Measurements from ENCODE around the gene CLCN7.
A peak's percentile ranks its signal among the peaks of the same experiment; 100 is the strongest.

The CLCN7 gene

DNA sequence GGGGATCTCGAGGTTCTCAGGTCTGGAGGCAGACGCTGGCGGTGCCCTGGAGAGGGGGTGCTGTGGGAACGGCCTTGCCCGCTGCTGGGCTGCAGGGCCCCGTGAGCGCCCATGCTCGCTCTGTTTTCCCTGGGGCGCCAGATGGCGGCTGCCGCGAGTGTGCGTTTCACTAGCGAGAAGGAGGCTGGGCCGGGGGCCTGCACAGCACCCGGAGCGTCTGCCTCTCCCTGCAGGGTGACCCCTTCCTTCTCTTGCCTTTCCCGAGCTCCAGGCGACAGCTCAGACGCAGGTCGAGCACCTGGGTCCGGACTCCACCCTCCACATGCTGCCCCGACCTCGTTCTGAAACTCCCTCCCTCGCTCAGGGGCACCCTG lies 21.0 kb upstream of the CLCN7 start:
- Histone ChIP-seq H3K14ac (ENCODE audit: low read length) (no peak overlapping the region), H2BK12ac (ENCODE audit: low read length) (no peak overlapping the region), H3K4me2 (ENCODE audit: insufficient read depth, low read length, poor library complexity, severe bottlenecking) (no peak overlapping the region), H2BK5ac (ENCODE audit: low read length) (no peak overlapping the region), H3K4me3 (ENCODE audit: low read length in 2 of 2) (no peak overlapping the region), H2AFZ (ENCODE audit: low read length) (no peak overlapping the region), H3K79me1 (ENCODE audit: low read depth, low read length) (peaks cover 25% of the 10 kb centered on the region), H3K9ac (ENCODE audit: low read depth, low read length, poor library complexity) (peak overlapping the region; percentile 3), H3K27me3 (ENCODE audit: control insufficient read depth in 3 of 3, insufficient read depth in 3 of 3, low read depth in 1 of 3, low read length in 3 of 3) (no peaks in the 10 kb centered on the region), H4K91ac (ENCODE audit: low read depth, low read length, poor library complexity) (no peak overlapping the region), H3K4ac (ENCODE audit: low read length) (no peak overlapping the region), H3K9me3 (replicated peaks in 1 of 2; ENCODE audit: control insufficient read depth in 2 of 2, insufficient read depth in 1 of 2, low read depth in 1 of 2, low read length in 2 of 2) (no peaks in the 10 kb centered on the region), H3K4me1 (ENCODE audit: control insufficient read depth in 2 of 2, insufficient read depth in 1 of 2, low read depth in 1 of 2, low read length in 2 of 2) (peaks cover 10 to 11% of the 10 kb centered on the region in 2 donors), H2AK5ac (ENCODE audit: low read depth, low read length) (no peak overlapping the region), H2BK15ac (ENCODE audit: low read length) (no peak overlapping the region), H4K8ac (ENCODE audit: low read depth, low read length) (no peak overlapping the region), H3K18ac (ENCODE audit: low read length) (no peak overlapping the region), H3K23ac (ENCODE audit: low read depth, low read length, poor library complexity) (peak overlapping the region; percentile 65), H3K27ac (replicated peaks; ENCODE audit: low read length) (no peak overlapping the region), H3K36me3 (replicated peaks in 1 of 2; ENCODE audit: control insufficient read depth in 2 of 2, insufficient read depth in 2 of 2, low read length in 2 of 2) (peaks cover 33 to 67% of the 10 kb centered on the region in 2 donors), H2BK120ac (ENCODE audit: low read depth, low read length) (no peak overlapping the region)
- no peak for DNase-seq (ENCODE audit: low spot score)
- no CpG with 5 or more reads among the region's 25 CpGs for WGBS, 2 donors (ENCODE audit: extremely low coverage in 2 of 2, insufficient read length in 2 of 2, insufficient replicate concordance in 1 of 2)

DNA sequence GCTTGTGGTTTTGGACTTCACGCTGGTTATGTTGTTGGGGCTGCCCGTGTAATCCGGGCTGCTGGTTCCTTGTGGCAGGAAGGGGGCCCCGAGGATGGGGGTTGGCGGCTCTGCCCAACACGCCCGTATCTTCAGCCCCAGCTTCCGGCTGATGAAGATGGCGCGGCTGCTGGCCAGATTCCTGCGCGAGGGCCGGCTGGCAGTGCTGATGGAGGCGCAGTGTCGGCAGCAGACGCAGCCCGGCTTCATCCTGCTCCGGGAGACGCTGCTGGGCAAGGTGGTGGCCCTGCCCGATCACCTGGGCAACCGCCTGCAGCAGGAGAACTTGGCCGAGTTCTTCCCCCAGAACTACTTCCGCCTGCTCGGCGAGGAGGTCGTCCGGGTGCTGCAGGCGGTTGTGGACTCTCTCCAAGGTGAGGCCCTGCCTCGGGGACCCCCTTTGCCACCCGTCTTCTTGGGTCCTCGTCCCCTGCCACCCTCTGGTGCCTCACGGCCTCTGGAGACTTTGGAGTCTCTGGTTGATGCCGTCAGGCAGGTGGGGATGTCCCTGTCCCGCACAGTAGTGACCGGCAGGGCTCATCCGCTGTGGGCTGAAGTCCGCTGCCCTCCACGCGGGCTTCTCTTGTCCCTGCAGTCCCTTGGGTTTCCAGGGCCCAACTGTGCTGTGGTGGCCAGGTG lies 20.5 kb upstream of the CLCN7 start:
- Histone ChIP-seq H4K91ac (ENCODE audit: low read depth, low read length, poor library complexity) (no peak overlapping the region), H3K4me3 (ENCODE audit: low read length in 2 of 2) (no peak overlapping the region), H2AFZ (ENCODE audit: low read length) (no peak overlapping the region), H3K23ac (ENCODE audit: low read depth, low read length, poor library complexity) (peak overlapping the region; percentile 65), H3K14ac (ENCODE audit: low read length) (no peak overlapping the region), H3K9me3 (replicated peaks in 1 of 2; ENCODE audit: control insufficient read depth in 2 of 2, insufficient read depth in 1 of 2, low read depth in 1 of 2, low read length in 2 of 2) (no peaks in the 10 kb centered on the region), H3K36me3 (replicated peaks in 1 of 2; ENCODE audit: control insufficient read depth in 2 of 2, insufficient read depth in 2 of 2, low read length in 2 of 2) (peaks cover 32 to 62% of the 10 kb centered on the region in 2 donors), H2BK12ac (ENCODE audit: low read length) (no peak overlapping the region), H3K79me1 (ENCODE audit: low read depth, low read length) (peaks cover 25% of the 10 kb centered on the region), H3K4me2 (ENCODE audit: insufficient read depth, low read length, poor library complexity, severe bottlenecking) (no peak overlapping the region), H2BK120ac (ENCODE audit: low read depth, low read length) (no peak overlapping the region), H3K4ac (ENCODE audit: low read length) (no peak overlapping the region), H3K4me1 (ENCODE audit: control insufficient read depth in 2 of 2, insufficient read depth in 1 of 2, low read depth in 1 of 2, low read length in 2 of 2) (peaks cover 10 to 11% of the 10 kb centered on the region in 2 donors), H3K27ac (replicated peaks; ENCODE audit: low read length) (no peak overlapping the region), H3K9ac (ENCODE audit: low read depth, low read length, poor library complexity) (no peak overlapping the region), H3K27me3 (ENCODE audit: control insufficient read depth in 3 of 3, insufficient read depth in 3 of 3, low read depth in 1 of 3, low read length in 3 of 3) (no peaks in the 10 kb centered on the region), H2BK5ac (ENCODE audit: low read length) (no peak overlapping the region), H4K8ac (ENCODE audit: low read depth, low read length) (no peak overlapping the region), H2AK5ac (ENCODE audit: low read depth, low read length) (no peak overlapping the region), H2BK15ac (ENCODE audit: low read length) (no peak overlapping the region), H3K18ac (ENCODE audit: low read length) (no peak overlapping the region)
- WGBS, 2 donors (ENCODE audit: extremely low coverage in 2 of 2, insufficient read length in 2 of 2, insufficient replicate concordance in 1 of 2): no CpG with 5 or more reads among the region's 39 CpGs
- DNase-seq (ENCODE audit: low spot score): no peak

DNA sequence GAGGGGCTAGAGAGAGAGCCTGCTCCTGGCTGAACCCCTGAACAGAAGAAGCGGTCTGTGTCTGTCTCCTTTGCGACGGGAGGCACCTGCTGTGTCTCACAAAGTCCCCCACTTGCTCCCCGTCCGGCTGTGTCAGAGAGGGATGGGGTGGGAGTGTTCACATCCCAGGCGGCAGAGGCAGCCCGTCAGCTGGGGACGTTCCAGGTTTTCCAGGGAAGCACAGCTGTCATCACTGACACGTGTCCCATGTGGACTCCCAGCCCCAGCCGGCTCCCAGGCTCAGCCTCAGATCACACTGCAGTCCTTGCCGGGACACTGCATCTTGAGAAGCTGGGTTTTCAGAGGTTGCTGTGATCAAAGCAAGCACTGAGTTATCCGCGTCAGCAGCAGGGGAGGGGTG lies 19.9 kb upstream of the CLCN7 start:
- no peak overlapping the region for H3K27ac ChIP-seq (replicated peaks; ENCODE audit: low read length)
- H2BK120ac ChIP-seq (ENCODE audit: low read depth, low read length): no peak overlapping the region
- H3K36me3 ChIP-seq (replicated peaks in 1 of 2; ENCODE audit: control insufficient read depth in 2 of 2, insufficient read depth in 2 of 2, low read length in 2 of 2): peaks cover 27 to 55% of the 10 kb centered on the region in 2 donors
- peaks cover 20% of the 10 kb centered on the region for H3K79me1 ChIP-seq (ENCODE audit: low read depth, low read length)
- H3K18ac ChIP-seq (ENCODE audit: low read length): no peak overlapping the region
- no peak overlapping the region for H2AFZ ChIP-seq (ENCODE audit: low read length)
- H3K14ac ChIP-seq (ENCODE audit: low read length): no peak overlapping the region
- H2BK15ac ChIP-seq (ENCODE audit: low read length): no peak overlapping the region
- H4K8ac ChIP-seq (ENCODE audit: low read depth, low read length): no peak overlapping the region
- no CpG with 5 or more reads among the region's 13 CpGs for WGBS, 2 donors (ENCODE audit: extremely low coverage in 2 of 2, insufficient read length in 2 of 2, insufficient replicate concordance in 1 of 2)
- H4K91ac ChIP-seq (ENCODE audit: low read depth, low read length, poor library complexity): no peak overlapping the region
- peaks cover 10 to 11% of the 10 kb centered on the region in 2 donors for H3K4me1 ChIP-seq (ENCODE audit: control insufficient read depth in 2 of 2, insufficient read depth in 1 of 2, low read depth in 1 of 2, low read length in 2 of 2)
- no peak overlapping the region for H2AK5ac ChIP-seq (ENCODE audit: low read depth, low read length)
- H3K9ac ChIP-seq (ENCODE audit: low read depth, low read length, poor library complexity): no peak overlapping the region
- no peaks in the 10 kb centered on the region for H3K9me3 ChIP-seq (replicated peaks in 1 of 2; ENCODE audit: control insufficient read depth in 2 of 2, insufficient read depth in 1 of 2, low read depth in 1 of 2, low read length in 2 of 2)
- H2BK12ac ChIP-seq (ENCODE audit: low read length): no peak overlapping the region
- no peaks in the 10 kb centered on the region for H3K27me3 ChIP-seq (ENCODE audit: control insufficient read depth in 3 of 3, insufficient read depth in 3 of 3, low read depth in 1 of 3, low read length in 3 of 3)
- H2BK5ac ChIP-seq (ENCODE audit: low read length): no peak overlapping the region
- H3K4ac ChIP-seq (ENCODE audit: low read length): no peak overlapping the region
- H3K23ac ChIP-seq (ENCODE audit: low read depth, low read length, poor library complexity): no peak overlapping the region
- no peak for DNase-seq (ENCODE audit: low spot score)
- H3K4me3 ChIP-seq (ENCODE audit: low read length in 2 of 2): peak overlapping the region in 1 of 2 donors; percentile 86
- no peak overlapping the region for H3K4me2 ChIP-seq (ENCODE audit: insufficient read depth, low read length, poor library complexity, severe bottlenecking)

DNA sequence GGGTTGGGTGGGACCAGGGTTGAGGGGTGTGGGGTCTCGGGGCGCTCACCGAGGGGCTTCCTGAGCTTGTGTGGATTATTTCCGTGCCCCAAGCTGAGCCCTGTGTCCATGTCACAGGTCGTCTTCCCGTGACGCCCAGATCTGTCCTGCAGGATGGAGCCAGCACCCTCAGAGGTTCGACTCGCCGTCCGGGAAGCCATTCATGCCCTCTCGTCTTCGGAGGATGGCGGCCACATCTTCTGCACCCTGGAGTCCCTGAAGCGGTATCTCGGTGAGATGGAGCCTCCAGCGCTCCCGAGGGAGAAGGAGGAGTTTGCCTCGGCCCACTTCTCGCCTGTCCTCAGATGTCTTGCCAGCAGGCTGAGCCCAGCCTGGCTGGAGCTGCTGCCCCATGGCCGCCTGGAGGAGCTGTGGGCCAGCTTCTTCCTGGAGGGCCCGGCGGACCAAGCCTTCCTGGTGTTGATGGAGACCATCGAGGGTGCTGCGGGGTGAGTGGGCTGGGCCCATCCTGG lies 19.4 kb upstream of the CLCN7 start:
- no peak overlapping the region for H2BK120ac ChIP-seq (ENCODE audit: low read depth, low read length)
- no peak overlapping the region for H3K27ac ChIP-seq (replicated peaks; ENCODE audit: low read length)
- H3K14ac ChIP-seq (ENCODE audit: low read length): no peak overlapping the region
- peak overlapping the region; percentile 79 for H3K9ac ChIP-seq (ENCODE audit: low read depth, low read length, poor library complexity)
- WGBS, 2 donors (ENCODE audit: extremely low coverage in 2 of 2, insufficient read length in 2 of 2, insufficient replicate concordance in 1 of 2): no CpG with 5 or more reads among the region's 25 CpGs
- H3K36me3 ChIP-seq (replicated peaks in 1 of 2; ENCODE audit: control insufficient read depth in 2 of 2, insufficient read depth in 2 of 2, low read length in 2 of 2): peaks cover 26 to 51% of the 10 kb centered on the region in 2 donors
- H3K23ac ChIP-seq (ENCODE audit: low read depth, low read length, poor library complexity): no peak overlapping the region
- H2AK5ac ChIP-seq (ENCODE audit: low read depth, low read length): peak overlapping the region; percentile 75
- peaks cover 10 to 11% of the 10 kb centered on the region in 2 donors for H3K4me1 ChIP-seq (ENCODE audit: control insufficient read depth in 2 of 2, insufficient read depth in 1 of 2, low read depth in 1 of 2, low read length in 2 of 2)
- no peak overlapping the region for H2BK15ac ChIP-seq (ENCODE audit: low read length)
- peak overlapping the region; percentile 79 for H3K4me2 ChIP-seq (ENCODE audit: insufficient read depth, low read length, poor library complexity, severe bottlenecking)
- no peak for DNase-seq (ENCODE audit: low spot score)
- H3K9me3 ChIP-seq (replicated peaks in 1 of 2; ENCODE audit: control insufficient read depth in 2 of 2, insufficient read depth in 1 of 2, low read depth in 1 of 2, low read length in 2 of 2): no peaks in the 10 kb centered on the region
- H3K79me1 ChIP-seq (ENCODE audit: low read depth, low read length): peaks cover 20% of the 10 kb centered on the region
- no peak overlapping the region for H3K4ac ChIP-seq (ENCODE audit: low read length)
- H3K27me3 ChIP-seq (ENCODE audit: control insufficient read depth in 3 of 3, insufficient read depth in 3 of 3, low read depth in 1 of 3, low read length in 3 of 3): no peaks in the 10 kb centered on the region
- H2AFZ ChIP-seq (ENCODE audit: low read length): no peak overlapping the region
- peak overlapping the region; percentile 86 to 94 for H3K4me3 ChIP-seq (ENCODE audit: low read length in 2 of 2)
- no peak overlapping the region for H4K91ac ChIP-seq (ENCODE audit: low read depth, low read length, poor library complexity)
- no peak overlapping the region for H4K8ac ChIP-seq (ENCODE audit: low read depth, low read length)
- no peak overlapping the region for H2BK12ac ChIP-seq (ENCODE audit: low read length)
- H2BK5ac ChIP-seq (ENCODE audit: low read length): peak overlapping the region; percentile 59
- H3K18ac ChIP-seq (ENCODE audit: low read length): no peak overlapping the region

All from neuronal stem cell (in vitro differentiated cells).